Activated CD4-positive, alpha-beta T cell treated with anti-CD3 and anti-CD28 coated beads, Interleukin-2, amount 10 ng/mL, durations not matched to agents 7 days and 5 days (primary cell): Measurements from ENCODE around the gene C1orf167. TPM values are rescaled to one million over a fixed set of nuclear protein-coding genes. Genes with fewer than 3 reads are reported as not detected.

Experiments
- CTCF ChIA-PET: fragments of 350-600 bp; sonication (Branson Sonifier 250); formaldehyde crosslinking; loops from one replicate; lab custom pipeline; 2021; ENCODE audit warnings: antibody characterized with exemption; lab: Charles Lee
- POLR2A ChIA-PET: fragments of 350-600 bp; sonication (Branson Sonifier 250); formaldehyde crosslinking; loops from one replicate; lab custom pipeline; 2021; ENCODE audit warnings: antibody characterized with exemption; lab: Charles Lee
- DNase-seq: peaks from one replicate; pipeline ENCODE4 v3.0.0-alpha.2; 2020
- H3K27ac Mint-ChIP-seq: one replicate; pipeline ENCODE4 v1.8.0; 2021; ENCODE audit warnings: mild to moderate bottlenecking, moderate library complexity, mixed read lengths
- H3K27me3 Mint-ChIP-seq: one replicate; pipeline ENCODE4 v1.8.0; 2021; ENCODE audit warnings: mixed read lengths
- H3K36me3 Mint-ChIP-seq: one replicate; pipeline ENCODE4 v1.8.0; 2021; ENCODE audit warnings: low read depth, mixed read lengths
- H3K4me1 Mint-ChIP-seq: one replicate; pipeline ENCODE4 v1.8.0; 2021; ENCODE audit warnings: mixed read lengths
- H3K4me3 Mint-ChIP-seq: one replicate; pipeline ENCODE4 v1.8.0; 2021; ENCODE audit warnings: mild to moderate bottlenecking, moderate library complexity, mixed read lengths
- H3K9me3 Mint-ChIP-seq: one replicate; pipeline ENCODE4 v1.8.0; 2021; ENCODE audit warnings: mixed read lengths
- total RNA-seq, 2 experiments: library from RNA; stranded (reverse); gene quantifications; one replicate each; pipeline ENCODE4 v1.2.3, GENCODE V29; 2021

C1orf167 gene
- total RNA-seq, 2 experiments from 2014 or later: not detected

- H3K36me3 Mint-ChIP-seq: peaks cover 14% of the 10 kb centered on the region
Observed at GRCh38 chr1:11825131-11825530, 63.1 kb downstream of the C1orf167 start.

DNA sequence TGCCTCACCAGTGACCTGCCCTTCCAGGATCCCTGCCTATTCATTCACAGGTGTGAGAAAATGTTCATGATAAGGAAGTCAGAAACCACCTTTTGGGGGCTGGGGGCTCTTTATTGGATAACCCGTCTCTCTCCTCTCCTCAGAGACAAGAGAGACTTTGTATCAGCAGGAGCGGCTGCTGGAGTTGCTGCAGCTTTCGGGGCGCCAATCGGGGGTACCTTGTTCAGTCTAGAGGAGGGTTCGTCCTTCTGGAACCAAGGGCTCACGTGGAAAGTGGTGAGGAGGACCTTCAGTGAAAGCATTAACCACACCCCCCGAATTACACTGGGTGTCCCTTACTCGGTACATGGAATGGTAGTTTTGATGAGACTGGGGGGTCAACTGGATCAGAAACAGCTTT is 65.0 kb downstream of the C1orf167 start:
- Mint-ChIP-seq H3K27me3 (no peaks in the 10 kb centered on the region), H3K9me3 (no peaks in the 10 kb centered on the region), H3K4me3 (no peak overlapping the region), H3K27ac (no peak overlapping the region), H3K4me1 (no peaks in the 10 kb centered on the region), H3K36me3 (peaks cover 14% of the 10 kb centered on the region)
- POLR2A ChIA-PET: no interaction called here
- DNase-seq: no peak
- CTCF ChIA-PET: no interaction called here

More at GRCh38 chr1:11825131-11825530, 63.1 kb downstream of the C1orf167 start:
- H3K27ac Mint-ChIP-seq: no peak overlapping the region
- POLR2A ChIA-PET: no interaction called here
- CTCF ChIA-PET: no interaction called here
- H3K27me3 Mint-ChIP-seq: no peaks in the 10 kb centered on the region
- no peak overlapping the region for H3K4me3 Mint-ChIP-seq
- DNase-seq: no peak
- no peaks in the 10 kb centered on the region for H3K9me3 Mint-ChIP-seq
- H3K4me1 Mint-ChIP-seq: no peaks in the 10 kb centered on the region

DNA sequence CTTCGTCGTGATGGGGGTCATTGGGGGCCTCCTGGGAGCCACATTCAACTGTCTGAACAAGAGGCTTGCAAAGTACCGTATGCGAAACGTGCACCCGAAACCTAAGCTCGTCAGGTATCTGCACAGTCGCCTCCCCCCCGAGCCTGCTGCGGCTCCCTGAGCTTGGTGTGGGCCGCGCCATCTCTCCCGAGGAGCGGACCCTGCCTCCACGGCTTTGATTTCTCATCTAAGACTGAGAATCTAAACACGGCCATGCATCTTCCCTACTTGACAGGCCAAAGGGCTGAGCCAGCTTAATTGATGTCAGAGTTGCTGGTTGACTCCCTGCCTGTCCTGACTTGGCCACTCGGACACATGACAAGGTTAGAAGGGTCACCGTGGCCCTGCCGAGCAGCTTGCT is 66.5 kb downstream of the C1orf167 start:
- Mint-ChIP-seq H3K4me3 (no peak overlapping the region), H3K27me3 (no peaks in the 10 kb centered on the region), H3K36me3 (peaks cover 14% of the 10 kb centered on the region), H3K27ac (no peak overlapping the region), H3K9me3 (no peaks in the 10 kb centered on the region), H3K4me1 (no peaks in the 10 kb centered on the region)
- DNase-seq: no peak
- ChIA-PET CTCF (interaction anchor here (0.5 to 1.2 kb wide), 3 partner anchors 13 to 27 kb away, joined by 3 to 5 read pairs (median 4); no protein-coding TSS in a partner anchor), POLR2A (no interaction called here)

DNA sequence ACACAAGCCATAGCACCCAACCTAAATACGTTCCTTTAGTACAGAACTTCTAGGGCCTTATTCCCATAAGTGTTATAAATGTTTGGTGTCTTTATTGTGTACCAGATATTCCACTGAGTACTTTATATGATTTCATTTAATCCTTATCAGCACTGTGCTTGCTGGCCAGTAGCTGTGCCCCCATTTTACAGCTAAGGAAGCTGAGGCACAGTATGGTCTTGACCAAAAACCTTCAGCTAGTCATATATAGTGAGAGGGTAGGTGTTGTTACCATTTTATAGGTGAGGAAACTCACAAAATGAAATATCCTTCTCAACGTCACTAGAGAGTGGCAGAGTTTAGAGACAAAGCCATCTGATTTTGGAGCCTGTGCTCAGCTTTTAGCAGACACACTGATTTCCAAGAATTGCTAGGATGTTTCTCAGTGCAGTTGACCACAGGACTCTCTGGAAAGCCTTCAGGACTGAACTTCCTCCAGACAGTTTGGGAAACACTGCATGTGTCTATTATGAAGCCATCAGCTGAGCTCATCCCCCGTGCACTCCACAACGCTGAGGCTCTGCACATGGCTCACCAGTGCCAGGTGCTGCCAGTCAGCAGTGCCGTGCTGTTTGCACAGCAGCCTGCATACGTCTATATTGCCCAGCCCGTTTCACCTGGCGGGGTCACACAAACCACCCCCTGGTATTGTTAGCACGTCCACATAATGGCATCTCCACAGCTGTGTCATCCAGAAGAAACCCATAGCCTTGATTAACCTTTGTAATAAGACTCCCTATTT is 70.1 kb downstream of the C1orf167 start:
- ChIA-PET POLR2A (no interaction called here), CTCF (no interaction called here)
- Mint-ChIP-seq H3K4me3 (no peak overlapping the region), H3K27me3 (no peaks in the 10 kb centered on the region), H3K9me3 (no peaks in the 10 kb centered on the region), H3K4me1 (no peaks in the 10 kb centered on the region), H3K27ac (no peak overlapping the region), H3K36me3 (peaks cover 11% of the 10 kb centered on the region)
- DNase-seq: no peak

DNA sequence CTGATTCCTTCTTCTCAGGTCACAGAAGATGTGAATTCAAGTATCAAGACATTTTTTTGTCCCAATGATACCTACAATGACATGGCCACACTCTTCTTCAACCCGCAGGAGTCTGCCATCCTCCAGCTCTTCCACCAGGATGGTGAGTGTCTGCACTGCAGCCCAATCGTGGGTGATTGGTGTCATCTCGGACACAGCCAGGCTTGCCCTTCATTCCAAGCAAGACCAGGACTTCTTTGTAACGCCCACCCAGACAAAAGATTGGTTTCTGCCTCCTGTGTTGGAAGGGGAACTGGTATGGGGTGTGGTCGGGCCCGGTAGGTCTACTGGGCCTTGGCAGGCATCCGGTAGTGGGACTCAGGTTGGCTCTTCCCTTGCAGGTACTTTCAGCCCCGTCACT is 71.5 kb downstream of the C1orf167 start:
- H3K9me3 Mint-ChIP-seq: no peaks in the 10 kb centered on the region
- H3K4me1 Mint-ChIP-seq: peaks cover under 1% of the 10 kb centered on the region
- ChIA-PET CTCF (no interaction called here), POLR2A (no interaction called here)
- DNase-seq: no peak
- no peak overlapping the region for H3K27ac Mint-ChIP-seq
- H3K4me3 Mint-ChIP-seq: no peak overlapping the region
- H3K27me3 Mint-ChIP-seq: no peaks in the 10 kb centered on the region
- H3K36me3 Mint-ChIP-seq: peaks cover 10% of the 10 kb centered on the region

DNA sequence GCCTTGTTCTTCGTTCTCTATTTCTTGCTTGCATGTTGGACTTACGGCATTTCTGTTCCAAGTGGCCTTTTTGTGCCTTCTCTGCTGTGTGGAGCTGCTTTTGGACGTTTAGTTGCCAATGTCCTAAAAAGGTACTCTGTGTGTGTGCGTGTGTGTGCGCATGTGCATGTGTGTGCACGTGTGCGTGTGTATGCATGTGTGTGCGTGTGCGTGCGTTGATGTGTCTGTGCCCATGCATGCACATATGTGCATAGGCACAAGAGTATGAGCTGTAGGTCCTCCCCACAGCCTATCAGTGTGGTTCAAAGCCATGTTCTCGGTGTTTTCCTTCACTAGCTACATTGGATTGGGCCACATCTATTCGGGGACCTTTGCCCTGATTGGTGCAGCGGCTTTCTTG is 71.9 kb downstream of the C1orf167 start:
- H3K36me3 Mint-ChIP-seq: peaks cover 13% of the 10 kb centered on the region
- ChIA-PET CTCF (no interaction called here), POLR2A (no interaction called here)
- H3K4me1 Mint-ChIP-seq: peaks cover 2% of the 10 kb centered on the region
- no peak for DNase-seq
- H3K9me3 Mint-ChIP-seq: no peaks in the 10 kb centered on the region
- no peak overlapping the region for H3K27ac Mint-ChIP-seq
- no peaks in the 10 kb centered on the region for H3K27me3 Mint-ChIP-seq
- no peak overlapping the region for H3K4me3 Mint-ChIP-seq

DNA sequence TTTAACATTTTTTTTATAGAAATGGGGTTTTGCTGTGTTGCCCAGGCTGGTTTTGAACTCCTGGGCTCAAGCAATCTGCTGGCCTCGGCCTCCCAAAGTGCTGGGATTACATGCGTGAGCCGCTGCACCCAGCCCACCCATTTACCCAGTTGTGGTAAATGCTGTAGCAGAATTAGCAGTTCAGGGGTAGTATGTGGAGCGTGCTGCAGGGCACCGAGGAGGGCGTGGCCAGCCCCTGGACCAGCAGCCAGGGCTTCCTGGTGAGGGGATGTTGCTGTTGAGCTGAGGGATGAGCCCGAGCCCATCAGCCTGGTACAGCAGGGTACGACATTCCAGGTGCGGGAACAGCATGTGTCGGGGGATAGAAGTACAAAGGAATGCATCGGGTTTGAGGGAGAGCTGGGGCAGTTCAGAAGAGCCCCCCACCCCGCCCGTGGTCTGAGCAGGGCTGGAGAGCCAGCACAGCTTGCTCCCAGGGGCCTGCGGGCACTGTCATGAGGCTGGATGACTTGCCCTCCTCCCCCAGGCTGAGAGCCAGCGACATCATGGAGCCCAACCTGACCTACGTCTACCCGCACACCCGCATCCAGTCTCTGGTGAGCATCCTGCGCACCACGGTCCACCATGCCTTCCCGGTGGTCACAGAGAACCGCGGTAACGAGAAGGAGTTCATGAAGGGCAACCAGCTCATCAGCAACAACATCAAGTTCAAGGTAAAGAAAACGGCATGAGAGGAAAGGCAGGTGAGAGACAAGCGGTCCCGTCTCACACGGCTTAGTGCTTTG is 73.6 kb downstream of the C1orf167 start:
- POLR2A ChIA-PET: interaction anchor here (2.2 kb wide), 1 partner anchor 72 kb away, joined by 13 read pairs; no protein-coding TSS in a partner anchor
- H3K9me3 Mint-ChIP-seq: no peaks in the 10 kb centered on the region
- CTCF ChIA-PET: interaction anchor here (0.6 to 1.6 kb wide), 3 partner anchors 19 to 543 kb away, joined by 3 to 4 read pairs (median 3); no protein-coding TSS in a partner anchor
- no peaks in the 10 kb centered on the region for H3K27me3 Mint-ChIP-seq
- peaks cover 12% of the 10 kb centered on the region for H3K36me3 Mint-ChIP-seq
- H3K4me3 Mint-ChIP-seq: no peak overlapping the region
- H3K27ac Mint-ChIP-seq: no peak overlapping the region
- H3K4me1 Mint-ChIP-seq: peaks cover 2% of the 10 kb centered on the region
- DNase-seq: no peak

DNA sequence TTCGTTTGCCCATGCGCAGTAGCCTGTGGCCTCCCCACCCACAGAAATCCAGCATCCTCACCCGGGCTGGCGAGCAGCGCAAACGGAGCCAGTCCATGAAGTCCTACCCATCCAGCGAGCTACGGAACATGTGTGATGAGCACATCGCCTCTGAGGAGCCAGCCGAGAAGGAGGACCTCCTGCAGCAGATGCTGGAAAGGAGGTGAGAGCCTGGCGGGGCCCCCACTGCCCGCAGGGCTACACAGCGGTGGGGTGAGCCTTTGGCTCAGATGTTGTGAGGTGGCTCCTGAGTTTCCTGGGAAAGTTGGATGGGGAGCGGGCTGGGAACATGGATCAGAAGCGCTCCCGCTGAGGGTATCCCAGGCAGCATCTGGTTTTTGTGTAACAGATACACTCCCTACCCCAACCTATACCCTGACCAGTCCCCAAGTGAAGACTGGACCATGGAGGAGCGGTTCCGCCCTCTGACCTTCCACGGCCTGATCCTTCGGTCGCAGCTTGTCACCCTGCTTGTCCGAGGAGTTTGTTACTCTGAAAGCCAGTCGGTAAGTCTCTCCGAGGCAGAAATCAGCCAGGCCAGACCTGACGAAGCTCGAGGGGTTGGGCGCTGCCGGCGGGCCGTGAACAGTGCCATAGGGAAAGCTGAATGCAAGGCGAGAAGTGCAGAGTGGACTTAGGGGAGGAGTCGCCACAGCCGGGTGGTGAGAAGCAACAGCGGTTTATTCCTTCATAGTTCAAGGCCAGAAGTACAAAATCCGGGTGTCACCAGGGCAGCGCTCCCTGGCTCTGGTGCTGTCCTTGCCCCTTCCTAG is 75.2 kb downstream of the C1orf167 start:
- Mint-ChIP-seq H3K27me3 (no peaks in the 10 kb centered on the region), H3K36me3 (peaks cover 17% of the 10 kb centered on the region), H3K27ac (no peak overlapping the region), H3K4me3 (no peak overlapping the region), H3K4me1 (peaks cover 2% of the 10 kb centered on the region), H3K9me3 (no peaks in the 10 kb centered on the region)
- ChIA-PET POLR2A (interaction anchor here (2.2 kb wide), 1 partner anchor 71 kb away, joined by 13 read pairs; no protein-coding TSS in a partner anchor), CTCF (interaction anchor here (0.6 to 1.6 kb wide), 5 partner anchors 20 to 131 kb away, joined by 3 to 8 read pairs (median 4); no protein-coding TSS in a partner anchor)
- DNase-seq: no peak

DNA sequence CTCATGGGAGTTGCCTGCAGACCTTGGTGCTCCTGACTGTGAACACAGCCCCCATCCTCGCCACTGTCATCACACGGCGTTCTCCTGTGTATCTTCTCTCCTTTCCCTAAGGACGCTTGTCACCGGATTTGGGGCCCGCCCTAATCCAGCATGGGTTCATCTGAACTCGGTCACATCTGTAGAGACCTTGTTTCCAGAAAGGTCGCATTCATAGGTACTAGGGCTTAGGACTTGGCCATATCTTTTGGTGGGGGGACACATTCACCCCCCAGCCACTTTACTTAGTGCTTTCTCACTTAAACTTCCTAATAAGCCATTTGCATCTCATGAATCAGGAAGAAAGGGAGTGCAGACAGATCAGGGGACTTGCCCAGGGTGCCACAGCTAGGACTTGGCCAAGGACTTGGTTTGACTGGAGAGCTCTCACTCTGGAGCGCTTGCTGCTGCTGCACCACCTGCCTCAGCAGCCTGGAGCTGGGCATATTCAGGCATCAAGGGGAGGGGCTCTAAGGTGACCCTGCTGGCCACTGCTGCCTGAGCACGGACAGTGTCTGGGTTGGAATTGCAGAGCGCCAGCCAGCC is 75.9 kb downstream of the C1orf167 start:
- no peaks in the 10 kb centered on the region for H3K9me3 Mint-ChIP-seq
- no peak overlapping the region for H3K4me3 Mint-ChIP-seq
- no peak for DNase-seq
- POLR2A ChIA-PET: no interaction called here
- peaks cover 4% of the 10 kb centered on the region for H3K4me1 Mint-ChIP-seq
- H3K27ac Mint-ChIP-seq: no peak overlapping the region
- H3K36me3 Mint-ChIP-seq: peaks cover 17% of the 10 kb centered on the region
- H3K27me3 Mint-ChIP-seq: no peaks in the 10 kb centered on the region
- CTCF ChIA-PET: interaction anchor here (0.7 to 1.8 kb wide), 8 partner anchors 10 to 142 kb away, joined by 3 to 8 read pairs (median 4); partner anchors contain the start of genes MFN2 and NPPA

GRCh38 chr1:11838349-11839272 is 76.6 kb downstream of the C1orf167 start:
- CTCF ChIA-PET: interaction anchor here (0.7 to 1.8 kb wide), 8 partner anchors 9 to 142 kb away, joined by 3 to 8 read pairs (median 4); partner anchors contain the start of genes MFN2 and NPPA
- POLR2A ChIA-PET: interaction anchor here (0.9 kb wide), 1 partner anchor 39 kb away, joined by 3 read pairs; no protein-coding TSS in a partner anchor
- DNase-seq: peak; percentile 74
- peaks cover 17% of the 10 kb centered on the region for H3K36me3 Mint-ChIP-seq
- no peak overlapping the region for H3K4me3 Mint-ChIP-seq
- H3K27me3 Mint-ChIP-seq: no peaks in the 10 kb centered on the region
- no peaks in the 10 kb centered on the region for H3K9me3 Mint-ChIP-seq
- no peak overlapping the region for H3K27ac Mint-ChIP-seq
- peaks cover 4% of the 10 kb centered on the region for H3K4me1 Mint-ChIP-seq
